Prostate gland (tissue), 2 donors: ENCODE data around the gene EMILIN1. TPM values are rescaled to one million over a fixed set of nuclear protein-coding genes. Genes with fewer than 3 reads are reported as not detected.

Source experiments
- DNase-seq: peaks from one replicate; pipeline ENCODE4 v3.0.0-alpha.2; 2019; ENCODE audit warnings: low spot score
- H3K27ac ChIP-seq, 2 donors: fragments of 200-600 bp; sonication (generic); 2 replicates each; pipeline ENCODE4 v1.5.1; 2017 to 2019
- H3K27me3 ChIP-seq: fragments of 200-600 bp; sonication (generic); replicated peaks from 2 replicates; pipeline ENCODE4 v1.5.1; 2019; ENCODE audit not compliant: insufficient read depth
- H3K36me3 ChIP-seq, 2 donors: fragments of 200-600 bp; sonication (generic); 1 replicate in 1 of 2; 2 replicates in 1 of 2; pipeline versions ENCODE4 v1.5.1 to v1.8.1; 2017 to 2019
- H3K4me1 ChIP-seq: fragments of 200-600 bp; sonication (generic); replicated peaks from 2 replicates; pipeline ENCODE4 v1.5.1; 2019
- H3K4me3 ChIP-seq, 2 donors: fragments of 200-600 bp; sonication (generic); 2 replicates each; pipeline ENCODE4 v1.5.1; 2017 to 2019
- H3K9me3 ChIP-seq: fragments of 200-600 bp; sonication (generic); 2 replicates; pipeline ENCODE4 v1.5.1; 2017
- POLR2A ChIP-seq: fragments of 450-650 bp; IDR thresholded peaks from one replicate; pipeline ENCODE4 v1.6.1; 2016; ENCODE audit warnings: antibody characterized with exemption, mild to moderate bottlenecking
- POLR2AphosphoS5 ChIP-seq: sonication (generic); formaldehyde crosslinking; IDR thresholded peaks from one replicate; pipeline ENCODE4 v1.6.1; 2017; ENCODE audit warnings: antibody characterized with exemption
- WGBS: methylation state at CpG from one replicate; pipeline ENCODE4 v1.1.5; 2018; 5-methylcytosine and 5-hydroxymethylcytosine counted together
- intact Hi-C: fragments of 100-400 bp; cut with DNase I; formaldehyde crosslinking; loops from one replicate; pipeline ENCODE4 v1.14.2; 2022
- total RNA-seq, 2 donors: library from RNA; depleted of rRNA; stranded (reverse); fragments of >200 nt; gene quantifications; one replicate each; pipeline ENCODE4 v1.1.0, GENCODE V29; 2016
- TF ChIP-seq, protein P1 (sequence below), 4 experiments: fragments of 200-600 bp in 2 of 4; fragments of 450-650 bp in 2 of 4; sonication (generic) in 2 of 4; IDR thresholded peaks; 1 replicate in 3 of 4; 2 replicates in 1 of 4; pipeline ENCODE4 v1.5.1; 2016 to 2019; ENCODE audit warnings: antibody characterized with exemption in 4 of 4, mild to moderate bottlenecking in 2 of 4, moderate library complexity in 2 of 4

EMILIN1 gene
- total RNA-seq, 2 donors from 2014 or later: 39.8 to 149 TPM

DNA sequence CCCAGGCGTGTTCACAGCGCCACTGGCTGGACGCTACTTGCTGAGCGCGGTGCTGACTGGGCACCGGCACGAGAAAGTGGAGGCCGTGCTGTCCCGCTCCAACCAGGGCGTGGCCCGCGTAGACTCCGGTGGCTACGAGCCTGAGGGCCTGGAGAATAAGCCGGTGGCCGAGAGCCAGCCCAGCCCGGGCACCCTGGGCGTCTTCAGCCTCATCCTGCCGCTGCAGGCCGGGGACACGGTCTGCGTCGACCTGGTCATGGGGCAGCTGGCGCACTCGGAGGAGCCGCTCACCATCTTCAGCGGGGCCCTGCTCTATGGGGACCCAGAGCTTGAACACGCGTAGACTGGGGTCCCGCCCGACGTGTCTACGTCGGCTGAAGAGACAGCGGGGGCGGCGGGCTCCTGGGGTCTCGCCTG, 7.3 kb downstream of the EMILIN1 start:
- Histone ChIP-seq H3K36me3 (no peaks in the 10 kb centered on the region), H3K27me3 (no peaks in the 10 kb centered on the region), H3K9me3 (no peaks in the 10 kb centered on the region), H3K27ac (peak overlapping the region; percentile 71 to 80), H3K4me1 (peaks cover 7% of the 10 kb centered on the region), H3K4me3 (peak overlapping the region; percentile 38 to 56)
- under 1% methylated on average over 18 of the region's 38 CpGs for WGBS
- peak; percentile 75 for DNase-seq
- TF ChIP-seq POLR2A: peak; percentile 17
- TF ChIP-seq POLR2AphosphoS5: peak; percentile 69
- TF ChIP-seq, protein P1, sequence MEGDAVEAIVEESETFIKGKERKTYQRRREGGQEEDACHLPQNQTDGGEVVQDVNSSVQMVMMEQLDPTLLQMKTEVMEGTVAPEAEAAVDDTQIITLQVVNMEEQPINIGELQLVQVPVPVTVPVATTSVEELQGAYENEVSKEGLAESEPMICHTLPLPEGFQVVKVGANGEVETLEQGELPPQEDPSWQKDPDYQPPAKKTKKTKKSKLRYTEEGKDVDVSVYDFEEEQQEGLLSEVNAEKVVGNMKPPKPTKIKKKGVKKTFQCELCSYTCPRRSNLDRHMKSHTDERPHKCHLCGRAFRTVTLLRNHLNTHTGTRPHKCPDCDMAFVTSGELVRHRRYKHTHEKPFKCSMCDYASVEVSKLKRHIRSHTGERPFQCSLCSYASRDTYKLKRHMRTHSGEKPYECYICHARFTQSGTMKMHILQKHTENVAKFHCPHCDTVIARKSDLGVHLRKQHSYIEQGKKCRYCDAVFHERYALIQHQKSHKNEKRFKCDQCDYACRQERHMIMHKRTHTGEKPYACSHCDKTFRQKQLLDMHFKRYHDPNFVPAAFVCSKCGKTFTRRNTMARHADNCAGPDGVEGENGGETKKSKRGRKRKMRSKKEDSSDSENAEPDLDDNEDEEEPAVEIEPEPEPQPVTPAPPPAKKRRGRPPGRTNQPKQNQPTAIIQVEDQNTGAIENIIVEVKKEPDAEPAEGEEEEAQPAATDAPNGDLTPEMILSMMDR (IDR thresholded peaks at IDR 0.05): peak in 2 of 4 experiments; percentile 51 to 60
- intact Hi-C loops: loop anchor here (5.0 kb wide), 1 partner anchor 123 kb away; no protein-coding TSS in a partner anchor

DNA sequence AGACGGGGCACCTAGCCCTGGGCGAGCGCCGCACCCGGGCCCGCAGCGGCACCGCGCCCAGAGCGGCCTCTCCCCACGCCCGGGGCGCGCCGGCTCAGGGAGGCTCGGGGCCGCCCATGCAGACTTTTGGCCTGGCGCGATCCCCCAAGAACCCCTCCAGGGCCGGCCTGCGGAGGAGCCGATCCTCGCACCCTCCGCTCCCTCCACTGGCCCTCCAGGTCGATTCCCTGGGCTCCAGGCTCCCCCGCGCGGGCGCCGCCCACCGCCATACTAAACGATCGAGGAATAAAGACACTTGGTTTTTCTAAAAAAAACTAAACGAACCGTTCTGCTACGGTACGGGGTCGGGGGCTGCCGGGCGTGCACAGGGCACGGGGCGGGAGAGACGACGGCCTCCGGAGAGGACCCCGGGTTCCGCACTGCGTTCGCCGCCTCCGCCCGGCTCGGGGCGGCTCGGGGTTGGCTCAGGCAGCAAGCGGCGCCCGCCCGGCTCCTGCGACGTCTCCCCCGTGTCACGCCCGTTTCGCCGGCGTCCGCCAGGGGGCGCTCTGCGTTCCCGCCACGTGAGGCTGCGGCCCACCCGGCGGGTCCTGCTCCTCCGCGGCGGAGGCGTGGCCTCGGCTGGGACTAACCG, 7.8 kb downstream of the EMILIN1 start:
- H3K4me1 ChIP-seq: peaks cover 7% of the 10 kb centered on the region
- peak; percentile 90 for DNase-seq
- no peaks in the 10 kb centered on the region for H3K36me3 ChIP-seq
- WGBS: 2% methylated on average over 39 of the region's 81 CpGs
- TF ChIP-seq POLR2AphosphoS5: peak; percentile 74
- peak; percentile 46 for TF ChIP-seq POLR2A
- TF ChIP-seq, protein P1 (IDR thresholded peaks at IDR 0.05): peak; percentile 90 to 98 (median 96)
- intact Hi-C loops: loop anchor here (5.0 kb wide), 1 partner anchor 124 kb away; no protein-coding TSS in a partner anchor
- no peaks in the 10 kb centered on the region for H3K27me3 ChIP-seq
- H3K27ac ChIP-seq: peak overlapping the region; percentile 71 to 80
- H3K4me3 ChIP-seq: peak overlapping the region; percentile 38 to 56
- H3K9me3 ChIP-seq: no peaks in the 10 kb centered on the region

DNA sequence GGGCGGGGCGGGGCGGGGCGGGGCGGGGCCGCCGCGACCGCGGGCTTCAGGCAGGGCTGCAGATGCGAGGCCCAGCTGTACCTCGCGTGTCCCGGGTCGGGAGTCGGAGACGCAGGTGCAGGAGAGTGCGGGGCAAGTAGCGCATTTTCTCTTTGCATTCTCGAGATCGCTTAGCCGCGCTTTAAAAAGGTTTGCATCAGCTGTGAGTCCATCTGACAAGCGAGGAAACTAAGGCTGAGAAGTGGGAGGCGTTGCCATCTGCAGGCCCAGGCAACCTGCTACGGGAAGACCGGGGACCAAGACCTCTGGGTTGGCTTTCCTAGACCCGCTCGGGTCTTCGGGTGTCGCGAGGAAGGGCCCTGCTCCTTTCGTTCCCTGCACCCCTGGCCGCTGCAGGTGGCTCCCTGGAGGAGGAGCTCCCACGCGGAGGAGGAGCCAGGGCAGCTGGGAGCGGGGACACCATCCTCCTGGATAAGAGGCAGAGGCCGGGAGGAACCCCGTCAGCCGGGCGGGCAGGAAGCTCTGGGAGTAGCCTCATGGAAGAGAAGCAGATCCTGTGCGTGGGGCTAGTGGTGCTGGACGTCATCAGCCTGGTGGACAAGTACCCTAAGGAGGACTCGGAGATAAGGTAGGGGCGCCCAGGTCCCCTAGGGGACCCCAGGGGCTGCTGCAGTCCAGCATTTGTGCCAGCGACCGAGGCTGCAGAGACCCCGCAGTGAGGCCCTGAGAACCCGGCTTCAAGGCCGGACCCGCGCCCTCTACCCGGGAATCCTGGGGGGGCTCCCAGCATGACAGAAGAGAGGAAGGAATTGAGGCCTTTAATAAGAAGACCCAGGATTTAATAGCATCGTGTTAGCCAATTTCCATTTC, 8.5 kb downstream of the EMILIN1 start, which contains the start of gene KHK:
TSS of gene KHK (plus strand) at position 49 of the 870 bp plus-strand sequence. CDS start at position 537, 488 bp downstream.
- Histone ChIP-seq H3K36me3 (no peaks in the 10 kb centered on the region), H3K27ac (peak within 1 kb of the TSS; percentile 71 to 80), H3K4me1 (no peaks in the 10 kb centered on the region), H3K4me3 (peak within 1 kb of the TSS; percentile 38 to 56), H3K9me3 (no peaks in the 10 kb centered on the region), H3K27me3 (no peaks in the 10 kb centered on the region)
- no peak for DNase-seq
- intact Hi-C loops: loop anchor here (5.0 kb wide), 1 partner anchor 125 kb away; no protein-coding TSS in a partner anchor
- TF ChIP-seq POLR2AphosphoS5 (no peak), POLR2A (no peak)
- TF ChIP-seq, protein P1 (IDR thresholded peaks at IDR 0.05): no peak
- WGBS: 13% methylated on average over 44 of the region's 54 CpGs

DNA sequence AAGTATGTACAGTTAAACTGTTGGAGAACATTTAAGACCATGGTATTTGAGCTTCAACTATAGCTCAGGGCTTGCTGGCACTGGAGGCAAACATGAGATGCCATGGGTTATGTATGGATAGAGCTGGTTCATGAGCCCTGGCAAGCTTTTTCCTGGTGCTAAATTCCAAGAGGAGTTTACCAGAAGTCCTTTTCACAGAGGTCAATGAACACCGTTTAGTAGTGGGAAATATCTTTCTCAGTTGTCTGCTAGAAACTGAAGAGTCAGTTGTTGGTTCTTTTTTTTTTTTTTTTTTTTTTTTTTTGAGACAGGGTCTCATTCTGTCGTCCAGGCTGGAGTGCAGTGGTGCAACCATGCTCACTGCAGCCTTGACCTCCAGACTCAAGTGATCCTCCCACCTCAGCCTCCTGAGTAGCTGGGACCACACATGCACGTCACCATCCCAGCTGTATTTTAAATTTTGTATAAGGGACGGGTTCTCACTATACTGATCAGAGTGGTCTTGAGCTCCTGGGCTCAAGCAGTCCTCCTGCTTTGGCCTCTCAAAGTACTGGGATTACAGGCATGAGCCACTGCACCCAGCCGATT, 9.5 kb downstream of the EMILIN1 start:
- intact Hi-C loops: loop anchor here (5.0 kb wide), 1 partner anchor 126 kb away; no protein-coding TSS in a partner anchor
- Histone ChIP-seq H3K27me3 (no peaks in the 10 kb centered on the region), H3K27ac (no peak overlapping the region), H3K4me1 (no peaks in the 10 kb centered on the region), H3K9me3 (no peaks in the 10 kb centered on the region), H3K36me3 (no peaks in the 10 kb centered on the region), H3K4me3 (no peak overlapping the region)
- TF ChIP-seq POLR2AphosphoS5: no peak
- no peak for TF ChIP-seq POLR2A
- TF ChIP-seq, protein P1 (IDR thresholded peaks at IDR 0.05): no peak
- DNase-seq: no peak
- 90% methylated on average over 5 of the region's 5 CpGs for WGBS
